GM18951 (cell line): ENCODE measurements around the gene ZSCAN26.

Source experiments
- POLR2A ChIP-seq: IDR thresholded peaks from 4 replicates; pipeline ENCODE4 v1.6.1; 2011; ENCODE audit warnings: mild to moderate bottlenecking; ENCODE audit not compliant: insufficient read length, insufficient read depth; ENCODE audit errors: extremely low read depth
- in situ Hi-C: fragments of 300-500 bp; cut with MboI; formaldehyde crosslinking; loops from one replicate; pipeline ENCODE4 v1.12.0; 2022; ENCODE audit warnings: low sequenced_read_pairs, mixed read lengths, inconsistent platforms; ENCODE audit not compliant: unreplicated experiment

Gene ZSCAN26

DNA sequence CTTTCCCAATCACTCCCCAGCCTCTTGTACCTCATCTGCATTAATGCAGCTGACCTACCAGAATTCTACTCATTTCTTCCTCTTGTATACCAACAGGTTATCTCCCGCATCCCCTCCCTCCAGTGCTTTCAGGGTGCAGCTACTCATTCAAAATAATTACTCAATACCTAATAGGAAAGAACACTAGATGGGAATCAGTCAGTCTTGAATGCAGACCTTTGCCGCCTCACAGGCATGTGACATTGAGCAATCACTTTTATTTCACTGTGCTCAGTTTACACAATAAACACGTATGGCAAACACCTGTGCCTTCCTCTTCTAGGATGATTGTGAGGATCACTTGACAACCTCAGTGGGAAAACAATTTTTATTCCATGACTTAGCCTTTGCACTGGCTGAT lies 55.7 kb downstream of the ZSCAN26 start:
- TF ChIP-seq POLR2A, result no peak

DNA sequence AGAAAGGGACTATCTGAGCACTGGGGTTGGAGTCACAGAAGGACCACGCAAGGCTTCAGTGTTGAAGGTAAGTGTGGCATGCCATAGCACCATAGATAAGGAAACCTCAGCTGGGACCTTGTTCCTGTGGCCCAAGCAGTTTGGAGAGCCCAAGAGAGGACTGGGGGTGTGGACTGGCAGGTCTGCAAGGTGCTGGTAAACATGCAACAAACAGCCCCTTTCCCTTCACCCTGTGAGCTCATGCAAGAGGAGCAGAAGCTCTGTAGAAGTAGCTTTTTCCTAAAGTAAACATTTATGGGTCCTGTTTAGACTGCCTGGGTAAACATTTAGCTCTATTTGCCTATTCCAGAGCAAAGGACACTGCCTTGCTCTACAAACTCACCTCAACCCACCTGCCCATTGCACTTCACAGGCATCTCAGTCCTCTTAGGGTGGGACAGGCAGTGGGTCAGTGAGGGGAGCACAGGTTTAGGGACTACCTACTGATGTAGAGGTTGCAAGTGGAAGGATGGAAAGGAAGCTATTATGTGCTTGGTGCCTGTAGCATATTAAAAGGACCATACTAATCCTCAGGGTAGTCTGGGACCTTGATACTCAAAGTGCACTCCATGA lies 57.0 kb downstream of the ZSCAN26 start:
- in situ Hi-C loops, result no loop called here
- TF ChIP-seq POLR2A, result no peak

More for the DNA sequence above, 55.7 kb downstream of the ZSCAN26 start:
- in situ Hi-C loops, result no loop called here

DNA sequence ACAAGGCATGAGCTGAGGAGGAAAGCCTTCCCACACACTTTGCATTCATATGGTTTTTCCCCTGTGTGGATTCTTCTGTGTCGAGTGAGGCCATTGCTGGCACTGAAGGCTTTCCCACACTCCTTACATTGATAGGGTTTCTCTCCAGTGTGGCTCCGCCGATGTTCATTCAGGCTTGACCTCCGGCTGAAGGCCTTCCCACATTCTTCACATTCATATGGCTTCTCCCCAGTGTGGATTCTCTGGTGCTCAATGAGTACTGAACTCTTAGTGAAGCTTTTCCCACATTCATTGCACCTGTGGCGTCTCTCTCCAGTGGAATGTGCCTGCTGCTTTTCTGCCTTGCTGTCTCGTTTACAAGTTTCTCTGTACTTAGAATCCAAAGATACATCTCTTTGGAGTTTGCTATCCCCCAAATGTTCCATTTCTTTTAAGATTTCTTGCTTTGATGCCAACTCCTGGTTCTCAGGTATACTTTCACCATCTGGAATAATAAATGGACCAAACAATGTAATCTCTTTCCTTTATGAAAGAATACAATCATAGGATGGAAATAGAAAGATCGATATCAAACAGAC lies 59.5 kb downstream of the ZSCAN26 start:
- in situ Hi-C loops, result no loop called here

More for the DNA sequence above, 59.5 kb downstream of the ZSCAN26 start:
- no peak for TF ChIP-seq POLR2A
